Measurements from ENCODE around the gene TUBGCP2.

- TF ChIP-seq CTCF (IDR thresholded peaks at IDR 0.05; ENCODE audit: insufficient read depth, low read length, poor library complexity, severe bottlenecking) (no peak), EZH2phosphoT487 (conservative IDR thresholded peaks at IDR 0.05; ENCODE audit: low read length) (no peak)
Observed at GRCh38 chr10:133239990-133240389, 68.7 kb downstream of the TUBGCP2 start.

Measured in SU-DHL-6 (cell line).